SU-DHL-6 (cell line): ENCODE data around the gene RARG.

Experiments used
- H2AFZ ChIP-seq: fragments of 200-600 bp; sonication (generic); 2 replicates; pipeline ENCODE4 v1.6.1; 2014; ENCODE audit warnings: low read depth, mild to moderate bottlenecking, moderate library complexity, mixed read lengths, antibody characterized with exemption, low read length; ENCODE audit not compliant: severe bottlenecking
- H3F3A ChIP-seq: fragments of 200-600 bp; shearing (Covaris generic); 2 replicates; pipeline ENCODE4 v1.6.0; 2016; ENCODE audit warnings: antibody characterized with exemption, mild to moderate bottlenecking; ENCODE audit not compliant: insufficient read depth
- H3K27ac ChIP-seq: fragments of 200-600 bp; sonication (generic); 2 replicates; pipeline ENCODE4 v1.5.1; 2016; ENCODE audit warnings: low read depth, mild to moderate bottlenecking, low read length, moderate library complexity, mixed read lengths
- H3K27me3 ChIP-seq: fragments of 200-600 bp; sonication (generic), shearing (Covaris generic); 2 replicates; pipeline ENCODE4 v1.6.0; 2014; ENCODE audit warnings: mild to moderate bottlenecking, low read length
- H3K36me3 ChIP-seq: fragments of 200-600 bp; sonication (generic); 2 replicates; pipeline ENCODE4 v1.6.1; 2014; ENCODE audit warnings: mild to moderate bottlenecking, low read length, mixed read lengths
- H3K4me2 ChIP-seq: fragments of 300-600, 200-600 bp; shearing (Covaris generic), sonication (generic); 2 replicates; pipeline ENCODE4 v1.6.0; 2014; ENCODE audit warnings: low read length, low read depth, mild to moderate bottlenecking; ENCODE audit not compliant: poor library complexity, severe bottlenecking
- H3K4me3 ChIP-seq: fragments of 200-600 bp; sonication (generic); 2 replicates; pipeline ENCODE4 v1.5.1; 2014; ENCODE audit warnings: antibody characterized with exemption, low read length, mild to moderate bottlenecking, mixed read lengths; ENCODE audit not compliant: insufficient read depth, poor library complexity, severe bottlenecking
- H3K79me2 ChIP-seq: fragments of 200-600 bp; sonication (generic); 2 replicates; pipeline ENCODE4 v1.6.1; 2014; ENCODE audit warnings: mild to moderate bottlenecking, low read length, moderate library complexity; ENCODE audit not compliant: insufficient read depth
- H3K9ac ChIP-seq: fragments of 200-600 bp; sonication (generic); 2 replicates; pipeline ENCODE4 v1.7.0; 2014; ENCODE audit warnings: mild to moderate bottlenecking, low read length
- H3K9me2 ChIP-seq: fragments of 200-600 bp; sonication (generic); replicated peaks from 2 replicates; pipeline ENCODE4 v1.6.1; 2014; ENCODE audit warnings: low read length; ENCODE audit not compliant: insufficient read depth
- H3K9me3 ChIP-seq: fragments of 200-600 bp; sonication (generic); 2 replicates; pipeline ENCODE4 v1.6.1; 2014; ENCODE audit warnings: low read length, mixed read lengths; ENCODE audit not compliant: insufficient read depth
- H4K20me1 ChIP-seq: fragments of 200-600 bp; sonication (generic); 2 replicates; pipeline ENCODE4 v1.6.1; 2014; ENCODE audit warnings: low read depth, mild to moderate bottlenecking, antibody characterized with exemption, low read length, moderate library complexity, mixed read lengths
- CTCF ChIP-seq: fragments of 200-600 bp; sonication (generic); IDR thresholded peaks from one replicate; pipeline ENCODE4 v1.5.1; 2017; ENCODE audit warnings: antibody characterized with exemption, mild to moderate bottlenecking, low read length, moderate library complexity; ENCODE audit not compliant: insufficient read depth, poor library complexity, severe bottlenecking
- EZH2phosphoT487 ChIP-seq: fragments of 200-600 bp; sonication (generic), shearing (Covaris generic); conservative IDR thresholded peaks from 2 replicates; pipeline ENCODE4 v1.6.1; 2018; ENCODE audit warnings: mild to moderate bottlenecking, antibody characterized with exemption, low read length, moderate library complexity, mixed read lengths

The RARG gene

GRCh38 chr12:53172352-53172751, 59.7 kb downstream of the RARG start:
- TF ChIP-seq CTCF (no peak), EZH2phosphoT487 (no peak)
- H3K4me2 ChIP-seq, result no peak overlapping the region
- no peak overlapping the region for H3K27ac ChIP-seq
- no peak overlapping the region for H3K4me3 ChIP-seq
- no peaks in the 10 kb centered on the region for H3K36me3 ChIP-seq
- no peaks in the 10 kb centered on the region; the same call in 1 of the 2 replicates for H3F3A ChIP-seq
- H2AFZ ChIP-seq, result no peak overlapping the region
- H3K9me3 ChIP-seq, result no peaks in the 10 kb centered on the region
- no peaks in the 10 kb centered on the region for H3K27me3 ChIP-seq
- no peaks in the 10 kb centered on the region for H3K79me2 ChIP-seq
- H3K9ac ChIP-seq, result no peak overlapping the region
- no peaks in the 10 kb centered on the region for H4K20me1 ChIP-seq
- no peaks in the 10 kb centered on the region for H3K9me2 ChIP-seq

GRCh38 chr12:53171725-53172329, 60.2 kb downstream of the RARG start:
- no peaks in the 10 kb centered on the region for H3K79me2 ChIP-seq
- H3K9me2 ChIP-seq, result no peaks in the 10 kb centered on the region
- no peaks in the 10 kb centered on the region for H4K20me1 ChIP-seq
- no peaks in the 10 kb centered on the region for H3K36me3 ChIP-seq
- no peak overlapping the region for H3K9ac ChIP-seq
- no peaks in the 10 kb centered on the region for H3K27me3 ChIP-seq
- H3K9me3 ChIP-seq, result no peaks in the 10 kb centered on the region
- no peak overlapping the region for H3K27ac ChIP-seq
- H3K4me2 ChIP-seq, result no peak overlapping the region
- no peaks in the 10 kb centered on the region for H3F3A ChIP-seq
- no peak for TF ChIP-seq EZH2phosphoT487
- no peak for TF ChIP-seq CTCF
- H3K4me3 ChIP-seq, result no peak overlapping the region
- H2AFZ ChIP-seq, result no peak overlapping the region

GRCh38 chr12:53170876-53171724, 60.9 kb downstream of the RARG start:
- H3K79me2 ChIP-seq, result no peaks in the 10 kb centered on the region
- no peaks in the 10 kb centered on the region for H3K9me2 ChIP-seq
- H4K20me1 ChIP-seq, result no peaks in the 10 kb centered on the region
- no peak overlapping the region for H2AFZ ChIP-seq
- TF ChIP-seq EZH2phosphoT487 (no peak), CTCF (no peak)
- no peaks in the 10 kb centered on the region for H3K27me3 ChIP-seq
- no peaks in the 10 kb centered on the region for H3F3A ChIP-seq
- no peak overlapping the region for H3K4me2 ChIP-seq
- H3K36me3 ChIP-seq, result no peaks in the 10 kb centered on the region
- H3K9me3 ChIP-seq, result no peaks in the 10 kb centered on the region
- H3K9ac ChIP-seq, result no peak overlapping the region
- H3K27ac ChIP-seq, result no peak overlapping the region
- no peak overlapping the region for H3K4me3 ChIP-seq
